ENCODE data around the gene ZNF608.

Gene ZNF608

GRCh38 chr5:124754206-124754927 is 7.9 kb upstream of the ZNF608 start:
- DNase-seq (ENCODE audit: low spot score), result no peak

- DNase-seq (ENCODE audit: low spot score), result no peak
These were observed 6.6 kb upstream of the ZNF608 start for GRCh38 chr5:124752854-124753720.

- DNase-seq (ENCODE audit: low spot score), result no peak
These were observed 4.6 kb upstream of the ZNF608 start for GRCh38 chr5:124751031-124751430.

- peak; percentile 19 for DNase-seq (ENCODE audit: low spot score)
These were observed 2.5 kb upstream of the ZNF608 start for GRCh38 chr5:124748687-124749594.

GRCh38 chr5:124747791-124748686 is 1.6 kb upstream of the ZNF608 start:
- no peak for DNase-seq (ENCODE audit: low spot score)

GRCh38 chr5:124746916-124747790 is 714 bp upstream of the ZNF608 start:
- no peak for DNase-seq (ENCODE audit: low spot score)

GRCh38 chr5:124745007-124745927 is 1.2 kb downstream of the ZNF608 start:
- no peak for DNase-seq (ENCODE audit: low spot score)

- no peak for DNase-seq (ENCODE audit: low spot score)
These were observed 2.1 kb downstream of the ZNF608 start for GRCh38 chr5:124744170-124744971.

GRCh38 chr5:124743602-124744169 is 2.8 kb downstream of the ZNF608 start:
- no peak for DNase-seq (ENCODE audit: low spot score)

GRCh38 chr5:124742983-124743601 is 3.3 kb downstream of the ZNF608 start:
- no peak for DNase-seq (ENCODE audit: low spot score)

- DNase-seq (ENCODE audit: low spot score), result no peak
These were observed 3.9 kb downstream of the ZNF608 start for GRCh38 chr5:124742521-124742920.

GRCh38 chr5:124741711-124742496 is 4.5 kb downstream of the ZNF608 start:
- no peak for DNase-seq (ENCODE audit: low spot score)

- DNase-seq (ENCODE audit: low spot score), result no peak
These were observed 5.4 kb downstream of the ZNF608 start for GRCh38 chr5:124740991-124741583.

- DNase-seq (ENCODE audit: low spot score), result no peak
These were observed 6.4 kb downstream of the ZNF608 start for GRCh38 chr5:124740071-124740470.

- no peak for DNase-seq (ENCODE audit: low spot score)
These were observed 6.8 kb downstream of the ZNF608 start for GRCh38 chr5:124739634-124740025.
